ENCODE measurements around the gene AGMO. TPM values are rescaled to one million over a fixed set of nuclear protein-coding genes. Genes with fewer than 3 reads are reported as not detected.
A peak's percentile ranks its signal among the peaks of the same experiment; 100 is the strongest.

The AGMO gene
- total and polyA plus RNA-seq, 2 donors from 2014 or later: 1.4 to 4.5 TPM

- no peak overlapping the region for H3K27ac ChIP-seq (ENCODE audit: low read depth in 2 of 2, low read length in 2 of 2)
- no peaks in the 10 kb centered on the region for H3K27me3 ChIP-seq (ENCODE audit: control insufficient read depth, insufficient read depth, low read length)
- no peak for TF ChIP-seq CTCF (IDR thresholded peaks at IDR 0.05; ENCODE audit: borderline replicate concordance, extremely low read depth, insufficient read depth)
- no peaks in the 10 kb centered on the region for H3K9me3 ChIP-seq (ENCODE audit: control insufficient read depth in 2 of 3, insufficient read depth in 1 of 3, low read length in 3 of 3)
- DNase-seq: peak in 2 of 5 donors; percentile 9 to 30
- intact Hi-C loops (cut with DNase I): no loop called here
- no peaks in the 10 kb centered on the region for H3K36me3 ChIP-seq (ENCODE audit: control insufficient read depth in 2 of 3, insufficient read depth in 3 of 3, low read length in 3 of 3)
- H3K4me1 ChIP-seq (ENCODE audit: control insufficient read depth in 2 of 3, insufficient read depth in 2 of 3, low read depth in 1 of 3, low read length in 3 of 3): peaks cover 0 to 2% (median 0%) of the 10 kb centered on the region in 3 donors
- no peak for FAIRE-seq
- H3K4me3 ChIP-seq (ENCODE audit: low read length in 3 of 3): no peak overlapping the region
- no peak overlapping the region for H3K9ac ChIP-seq (ENCODE audit: low read length in 3 of 3)
Measured at GRCh38 chr7:15159261-15159660, 402.6 kb downstream of the AGMO start.

- Histone ChIP-seq H3K9me3 (ENCODE audit: control insufficient read depth in 2 of 3, insufficient read depth in 1 of 3, low read length in 3 of 3) (no peaks in the 10 kb centered on the region), H3K9ac (ENCODE audit: low read length in 3 of 3) (no peak overlapping the region), H3K27me3 (ENCODE audit: control insufficient read depth, insufficient read depth, low read length) (no peaks in the 10 kb centered on the region), H3K27ac (ENCODE audit: low read depth in 2 of 2, low read length in 2 of 2) (no peak overlapping the region), H3K4me3 (ENCODE audit: low read length in 3 of 3) (no peak overlapping the region), H3K36me3 (ENCODE audit: control insufficient read depth in 2 of 3, insufficient read depth in 3 of 3, low read length in 3 of 3) (no peaks in the 10 kb centered on the region), H3K4me1 (ENCODE audit: control insufficient read depth in 2 of 3, insufficient read depth in 2 of 3, low read depth in 1 of 3, low read length in 3 of 3) (peaks cover 0 to 2% (median 0%) of the 10 kb centered on the region in 3 donors)
- intact Hi-C loops (cut with DNase I): no loop called here
- no peak for FAIRE-seq
- DNase-seq: peak in 1 of 5 donors; percentile 5
- TF ChIP-seq CTCF (IDR thresholded peaks at IDR 0.05; ENCODE audit: borderline replicate concordance, extremely low read depth, insufficient read depth): no peak
Measured at GRCh38 chr7:15158141-15158810, 403.5 kb downstream of the AGMO start.

Other genes with a start within 250 kb of the AGMO start
- 1.2 TPM for gene MEOX2, start 124.7 kb upstream of the AGMO start, total RNA-seq
- not detected for gene MEOX2, start 124.7 kb upstream of the AGMO start, polyA plus RNA-seq (ENCODE audit: insufficient read depth, low read depth, low replicate concordance)

Data from kidney (tissue), 14 donors.